GM19468 (cell line): ENCODE results near the gene TRPM2.

ENCODE experiments used
- ATAC-seq: cut with Tn5 transposase; IDR thresholded peaks from one replicate; pipeline ENCODE4 v1.9.1; 2021; ENCODE audit warnings: mild to moderate bottlenecking, moderate library complexity, moderate number of reproducible peaks; ENCODE audit not compliant: unreplicated experiment; ENCODE audit errors: extremely low read depth

The TRPM2 gene

DNA sequence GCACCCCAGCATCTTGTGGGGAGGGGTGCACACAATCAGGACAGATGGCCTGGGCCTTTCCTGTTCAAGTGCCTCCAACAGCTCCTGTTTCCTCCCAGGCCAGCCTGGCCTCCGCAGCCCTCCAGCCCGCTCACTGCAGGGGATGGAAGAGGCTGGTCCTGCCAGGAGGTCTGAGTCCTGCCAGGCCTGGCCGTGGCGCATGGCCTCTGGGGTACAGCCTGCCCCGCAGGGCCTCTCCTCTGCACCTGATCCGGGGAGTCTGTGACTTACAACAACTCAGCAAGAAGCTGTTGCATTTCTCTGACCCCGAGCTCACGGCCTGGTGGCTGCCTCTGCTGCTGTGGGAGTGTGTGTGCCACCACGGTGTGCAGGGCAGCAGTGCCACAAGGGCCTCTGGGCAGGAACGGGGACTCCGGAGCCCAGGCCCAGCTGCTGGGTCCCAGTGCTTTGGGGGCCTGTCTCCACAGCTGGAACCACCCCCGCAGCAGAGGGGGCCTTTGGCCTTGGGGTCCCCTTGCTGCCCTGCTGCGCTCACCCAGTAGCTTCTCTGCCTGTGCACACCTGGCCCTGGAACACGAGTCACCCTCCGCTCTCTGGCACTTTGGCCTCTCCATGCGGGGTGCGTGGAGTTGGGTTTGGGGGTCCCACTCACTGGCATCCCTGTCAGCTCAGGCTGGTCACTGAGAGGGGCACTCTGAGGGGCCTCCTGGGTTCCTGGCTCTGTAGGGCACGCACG lies 84.4 kb downstream of the TRPM2 start:
- no peak for ATAC-seq

DNA sequence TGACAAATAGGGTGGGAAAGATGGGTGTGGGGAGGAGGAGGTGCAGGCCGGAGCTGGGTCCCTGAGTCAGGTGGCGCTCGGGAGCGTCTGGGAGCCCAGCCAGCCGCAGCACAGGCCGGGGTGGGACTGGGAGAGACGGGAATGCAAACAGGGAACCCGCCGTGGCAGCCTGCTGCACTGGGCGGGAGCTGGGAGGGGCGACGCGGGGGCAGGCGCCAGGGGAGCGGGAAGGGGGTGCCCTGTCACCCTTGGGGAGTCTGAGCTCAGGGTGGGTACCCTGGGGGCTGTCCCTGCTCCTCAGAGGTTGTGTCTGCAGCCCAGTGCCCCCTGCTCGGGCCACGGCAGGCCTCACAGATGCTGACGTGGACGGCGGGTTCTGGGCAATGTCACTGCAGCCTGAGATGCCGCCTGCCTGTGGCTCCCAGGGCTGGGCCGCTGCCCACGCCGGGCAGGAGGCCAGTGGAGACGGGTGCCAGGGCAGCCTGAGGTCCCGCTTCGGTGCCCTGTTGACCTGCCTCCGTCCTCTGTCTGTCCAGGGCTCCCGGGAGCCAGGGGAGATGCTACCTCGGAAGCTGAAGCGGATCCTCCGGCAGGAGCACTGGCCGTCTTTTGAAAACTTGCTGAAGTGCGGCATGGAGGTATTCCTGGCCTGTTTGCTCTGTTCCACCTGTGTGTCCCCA lies 85.2 kb downstream of the TRPM2 start:
- no peak for ATAC-seq

DNA sequence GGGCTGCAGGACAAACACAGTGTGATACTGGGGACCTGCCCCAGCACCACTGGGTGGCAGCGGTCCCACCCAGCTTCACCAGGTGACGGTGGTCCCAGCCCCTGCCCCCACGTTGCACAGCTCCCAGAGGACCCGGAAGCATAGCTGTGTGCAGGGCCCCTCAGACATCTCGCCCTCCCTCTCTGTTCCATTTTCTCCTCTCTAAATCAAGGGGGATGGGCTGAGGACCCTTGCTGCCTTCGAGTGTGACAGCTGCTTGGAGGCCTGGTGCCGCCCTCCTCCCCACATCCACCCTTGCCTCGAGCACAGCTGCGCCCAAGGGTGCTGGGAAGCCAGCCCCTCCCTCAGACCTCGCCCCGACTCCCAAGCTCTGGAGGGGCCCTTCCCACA lies 85.8 kb downstream of the TRPM2 start:
- ATAC-seq: no peak

DNA sequence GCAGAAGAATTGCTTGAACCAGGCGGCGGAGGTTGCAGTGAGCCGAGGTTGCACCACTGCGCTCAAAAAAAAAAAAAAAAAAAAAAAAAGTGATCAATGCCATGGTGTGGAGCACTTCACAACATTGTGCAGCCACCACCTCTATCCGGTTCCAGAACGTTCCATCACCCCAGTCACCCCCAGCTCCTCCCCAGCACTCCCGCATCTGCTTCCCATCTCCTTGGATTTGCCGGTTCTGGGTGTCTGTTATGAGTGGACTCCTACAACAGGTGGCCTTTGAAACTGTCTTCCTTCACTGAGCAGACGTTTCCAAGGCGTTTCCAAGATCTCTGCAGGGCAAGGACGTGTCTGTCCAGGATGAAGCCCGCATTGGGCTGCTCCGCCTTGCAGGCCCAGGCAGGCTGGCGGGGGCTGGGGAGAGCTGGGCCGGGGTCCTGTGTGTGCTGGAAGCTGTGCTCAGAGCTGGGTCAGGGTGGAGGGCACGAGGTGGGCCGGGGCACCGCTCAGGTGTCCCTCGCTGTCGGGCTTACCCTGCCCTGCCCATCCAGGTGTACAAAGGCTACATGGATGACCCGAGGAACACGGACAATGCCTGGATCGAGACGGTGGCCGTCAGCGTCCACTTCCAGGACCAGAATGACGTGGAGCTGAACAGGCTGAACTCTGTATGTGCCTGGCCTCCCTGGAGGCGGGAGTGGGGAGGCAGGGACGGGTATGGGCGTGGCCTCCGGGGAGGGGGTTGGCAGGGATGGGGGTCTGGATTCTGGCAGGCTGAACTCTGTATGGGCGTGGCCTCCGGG lies 87.0 kb downstream of the TRPM2 start:
- ATAC-seq: no peak

DNA sequence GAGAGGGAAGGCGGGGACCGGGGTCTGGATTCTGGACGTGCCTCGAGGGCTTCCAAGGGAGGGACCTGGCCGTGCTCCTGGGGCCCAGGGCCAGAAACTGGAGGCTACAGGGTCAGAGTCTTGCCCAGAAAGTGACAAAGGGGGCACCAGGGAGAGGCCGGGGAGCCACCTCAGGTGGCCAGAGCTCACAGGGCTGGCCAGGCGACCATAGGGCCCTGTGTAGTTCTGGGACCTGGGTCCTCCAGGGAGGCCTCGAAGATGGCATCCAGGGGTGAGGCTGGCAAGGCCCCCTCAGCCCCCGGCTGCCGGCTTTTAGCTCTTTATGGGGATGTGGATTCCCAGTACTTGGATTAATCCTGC lies 87.6 kb downstream of the TRPM2 start:
- no peak for ATAC-seq

DNA sequence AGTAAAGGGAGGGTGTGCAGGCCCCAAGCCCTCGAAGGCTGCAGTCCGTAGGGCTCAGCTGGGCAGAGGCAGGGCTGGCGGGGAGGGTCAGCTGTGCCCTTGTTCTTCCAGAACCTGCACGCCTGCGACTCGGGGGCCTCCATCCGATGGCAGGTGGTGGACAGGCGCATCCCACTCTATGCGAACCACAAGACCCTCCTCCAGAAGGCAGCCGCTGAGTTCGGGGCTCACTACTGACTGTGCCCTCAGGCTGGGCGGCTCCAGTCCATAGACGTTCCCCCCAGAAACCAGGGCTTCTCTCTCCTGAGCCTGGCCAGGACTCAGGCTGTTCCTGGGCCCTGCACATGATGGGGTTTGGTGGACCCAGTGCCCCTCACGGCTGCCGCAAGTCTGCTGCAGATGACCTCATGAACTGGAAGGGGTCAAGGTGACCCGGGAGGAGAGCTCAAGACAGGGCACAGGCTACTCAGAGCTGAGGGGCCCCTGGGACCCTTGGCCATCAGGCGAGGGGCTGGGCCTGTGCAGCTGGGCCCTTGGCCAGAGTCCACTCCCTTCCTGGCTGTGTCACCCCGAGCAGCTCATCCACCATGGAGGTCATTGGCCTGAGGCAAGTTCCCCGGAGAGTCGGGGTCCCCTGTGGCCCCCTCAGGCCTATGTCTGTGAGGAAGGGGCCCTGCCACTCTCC lies 88.3 kb downstream of the TRPM2 start:
- no peak for ATAC-seq

DNA sequence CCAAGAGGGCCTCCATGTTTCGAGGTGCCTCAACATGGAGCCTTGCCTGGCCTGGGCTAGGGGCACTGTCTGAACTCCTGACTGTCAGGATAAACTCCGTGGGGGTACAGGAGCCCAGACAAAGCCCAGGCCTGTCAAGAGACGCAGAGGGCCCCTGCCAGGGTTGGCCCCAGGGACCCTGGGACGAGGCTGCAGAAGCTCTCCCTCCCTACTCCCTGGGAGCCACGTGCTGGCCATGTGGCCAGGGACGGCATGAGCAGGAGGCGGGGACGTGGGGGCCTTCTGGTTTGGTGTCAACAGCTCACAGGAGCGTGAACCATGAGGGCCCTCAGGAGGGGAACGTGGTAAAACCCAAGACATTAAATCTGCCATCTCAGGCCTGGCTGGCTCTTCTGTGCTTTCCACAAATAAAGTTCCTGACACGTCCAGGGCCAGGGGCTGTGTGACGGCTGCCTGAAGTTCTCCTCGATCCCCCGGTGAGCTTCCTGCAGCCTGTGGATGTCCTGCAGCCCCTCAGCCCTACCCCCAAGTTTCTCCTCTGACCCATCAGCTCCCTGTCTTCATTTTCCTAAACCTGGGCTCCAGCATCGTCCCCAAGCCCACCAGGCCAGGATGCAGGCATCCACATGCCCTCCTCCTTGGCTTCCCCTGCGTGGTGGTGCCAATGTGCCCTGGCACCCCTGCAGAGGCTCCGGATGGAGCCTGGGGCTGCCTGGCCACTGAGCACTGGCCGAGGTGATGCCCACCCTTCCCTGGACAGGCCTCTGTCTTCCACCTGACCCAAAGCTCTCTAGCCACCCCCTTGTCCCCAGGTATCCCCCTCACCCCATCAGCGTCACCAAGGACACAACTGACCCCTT lies 89.1 kb downstream of the TRPM2 start:
- no peak for ATAC-seq

DNA sequence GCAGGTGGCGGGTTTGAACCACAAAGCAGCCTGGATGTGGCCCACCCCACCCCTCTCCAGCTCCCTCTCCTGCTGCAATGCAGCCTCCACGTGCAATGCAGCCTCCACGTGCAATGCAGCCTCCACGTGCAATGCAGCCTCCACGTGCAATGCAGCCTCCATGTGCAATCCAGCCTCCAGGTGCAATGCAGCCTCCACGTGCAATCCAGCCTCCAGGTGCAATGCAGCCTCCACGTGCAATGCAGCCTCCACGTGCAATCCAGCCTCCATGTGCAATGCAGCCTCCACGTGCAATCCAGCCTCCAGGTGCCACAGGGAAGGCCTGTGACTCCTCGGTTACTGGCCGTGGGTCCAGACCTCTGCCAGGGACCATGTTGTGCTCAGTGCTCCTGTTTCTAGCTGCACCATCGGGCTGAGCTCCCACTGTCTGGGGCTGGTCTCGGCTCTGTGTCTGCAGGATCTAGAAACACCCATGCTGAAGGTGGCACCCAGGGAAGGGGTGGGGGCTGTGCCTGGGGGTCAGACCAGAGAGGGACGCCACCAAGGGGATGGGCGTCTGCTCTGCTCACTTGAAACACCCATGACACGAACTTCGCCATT lies 90.0 kb downstream of the TRPM2 start:
- ATAC-seq: no peak

DNA sequence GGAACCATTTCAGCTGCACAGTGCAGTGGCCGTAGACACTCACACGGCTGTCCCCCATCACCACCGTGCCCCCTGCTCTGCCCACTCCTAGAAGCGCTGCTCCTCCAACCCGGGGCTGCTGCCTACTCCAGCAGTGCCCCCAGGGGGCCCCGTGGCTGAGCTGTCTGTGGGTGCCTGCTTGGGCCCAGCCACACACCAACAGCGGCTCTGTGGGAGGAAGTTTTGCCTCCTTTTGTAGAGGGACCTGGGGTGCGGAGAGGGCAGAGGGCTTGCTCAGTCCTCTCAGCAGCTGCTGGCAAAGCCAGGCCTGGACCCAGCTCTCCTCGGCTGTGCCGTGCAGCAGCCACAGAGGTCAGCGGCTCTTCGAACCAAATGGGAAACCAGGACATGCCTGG lies 90.5 kb downstream of the TRPM2 start:
- no peak for ATAC-seq

DNA sequence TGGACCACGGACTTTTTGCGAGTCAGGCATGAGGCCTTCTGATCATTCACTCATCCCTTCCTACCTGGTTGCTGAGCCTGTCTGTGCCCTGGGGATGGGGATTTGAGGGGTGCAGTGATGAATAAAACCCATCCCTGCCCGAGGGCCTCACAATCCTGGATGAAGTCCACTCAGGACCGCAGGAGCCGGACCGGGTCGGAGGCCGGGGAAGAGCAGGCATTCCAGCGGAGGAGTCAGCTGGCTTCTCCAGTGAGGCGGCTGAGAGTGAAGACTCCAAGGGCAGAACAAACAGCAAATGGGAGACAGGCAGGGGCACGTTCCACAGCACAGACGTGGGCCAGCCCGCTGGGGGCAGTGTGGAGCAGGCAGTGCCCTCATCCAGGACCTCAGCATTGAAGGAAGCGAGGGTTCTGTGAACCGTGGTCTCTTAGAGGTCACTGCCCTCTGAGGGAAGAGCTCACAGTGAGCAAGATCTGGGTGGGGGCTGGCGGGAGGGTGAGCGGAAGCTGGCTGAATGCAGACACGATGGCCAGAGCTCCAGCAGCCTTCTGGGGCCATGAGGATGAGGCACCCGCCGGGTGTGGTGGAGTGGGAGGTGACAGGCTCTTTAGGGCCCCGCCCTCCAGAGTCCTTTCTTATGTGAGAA lies 91.0 kb downstream of the TRPM2 start:
- no peak for ATAC-seq

DNA sequence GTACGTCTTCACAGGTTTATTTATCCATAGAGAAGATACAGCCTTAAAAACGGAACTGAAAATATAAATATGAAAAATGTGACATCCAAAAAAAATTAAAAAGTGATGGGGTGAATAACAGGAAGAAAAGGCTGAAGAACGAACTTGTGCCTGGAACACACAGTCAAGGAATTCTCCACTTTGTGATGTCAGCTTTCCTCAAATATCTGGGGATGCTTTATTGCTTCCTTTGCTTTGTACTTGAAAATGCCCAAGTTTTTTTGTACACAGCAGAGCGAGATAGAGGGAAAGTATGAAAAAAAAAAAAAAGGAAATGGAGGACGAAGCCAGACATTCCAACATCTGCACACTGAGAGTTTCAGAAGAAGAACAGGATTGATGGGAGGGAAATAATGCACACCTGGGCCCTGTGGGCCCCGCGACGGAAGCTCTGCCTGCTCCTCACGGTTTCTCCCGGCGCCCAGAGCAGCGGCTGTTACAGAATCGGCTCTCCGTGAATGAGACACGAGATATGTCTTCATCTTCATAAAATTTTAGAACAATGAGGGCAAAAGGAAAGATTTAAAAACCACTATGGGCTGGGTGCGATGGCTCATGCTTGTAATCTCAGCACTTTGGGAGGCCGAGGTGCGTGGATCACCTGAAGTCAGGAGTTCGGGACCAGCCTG lies 91.9 kb downstream of the TRPM2 start:
- ATAC-seq: no peak

DNA sequence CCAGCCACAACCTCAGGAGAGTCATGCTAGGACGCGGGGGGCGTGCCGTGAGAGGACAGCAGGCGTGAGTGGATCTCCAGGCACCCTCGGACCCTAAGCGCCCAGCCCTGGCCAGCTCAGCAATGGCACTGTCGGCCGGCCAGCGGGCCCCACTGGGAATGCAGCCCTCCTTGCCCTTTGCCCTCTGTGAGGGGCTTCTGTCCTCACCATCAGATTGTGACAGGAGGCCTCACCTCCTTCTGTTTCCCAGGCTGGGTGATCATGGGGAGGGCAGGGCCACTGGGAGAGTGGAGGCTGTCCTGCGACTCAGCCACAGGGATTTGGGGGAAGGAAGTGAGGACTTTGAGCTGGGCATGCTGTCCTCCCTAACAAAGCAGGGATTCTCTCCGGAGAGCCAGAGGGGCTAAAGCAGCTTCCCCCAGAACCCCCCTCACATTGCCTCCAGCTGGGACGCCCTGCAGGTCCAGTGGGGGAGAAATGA lies 95.3 kb downstream of the TRPM2 start:
- no peak for ATAC-seq

DNA sequence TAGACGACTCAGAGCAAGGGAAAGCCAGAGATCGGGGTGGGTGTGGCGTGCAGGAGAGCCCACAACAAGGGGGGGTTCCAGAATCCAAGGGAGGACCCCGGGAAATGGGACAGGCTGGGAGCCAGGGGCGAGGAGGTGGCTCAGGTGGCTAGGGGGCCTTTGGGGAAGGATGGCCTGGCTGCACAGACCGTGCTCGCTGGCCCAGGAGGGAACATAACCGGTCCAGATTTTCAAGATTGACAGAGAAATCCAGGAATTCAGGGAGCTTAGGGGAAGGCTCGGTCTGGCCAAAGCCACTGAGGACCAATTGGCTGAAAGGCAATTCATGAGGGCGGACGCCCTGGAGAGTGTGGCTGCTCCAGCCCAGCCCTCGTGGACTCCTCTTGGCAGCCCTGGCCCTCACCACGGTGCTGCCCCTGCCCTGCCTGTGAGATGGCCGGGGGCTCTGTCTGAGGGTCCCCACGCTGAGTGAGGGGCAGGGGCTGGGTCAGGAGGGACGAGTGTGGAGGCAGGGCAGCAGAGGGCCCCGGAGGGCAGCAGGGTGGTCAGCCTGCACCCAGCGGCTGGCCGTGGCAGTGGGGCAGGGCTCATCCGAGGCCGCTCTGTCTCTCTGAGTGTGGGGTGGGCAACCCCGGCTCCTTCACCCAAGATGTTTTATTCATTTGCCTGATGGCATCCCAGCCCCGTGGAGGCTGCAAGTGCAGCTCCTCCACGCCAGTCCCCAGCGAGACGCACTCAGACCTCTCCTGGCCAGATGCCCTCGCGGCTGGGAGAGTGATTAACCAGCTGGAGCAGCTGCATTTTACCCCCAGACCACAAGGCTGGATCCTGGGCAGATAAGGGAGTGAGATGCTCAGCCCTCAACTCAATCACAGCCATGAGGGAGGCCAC lies 96.3 kb downstream of the TRPM2 start:
- ATAC-seq: no peak

DNA sequence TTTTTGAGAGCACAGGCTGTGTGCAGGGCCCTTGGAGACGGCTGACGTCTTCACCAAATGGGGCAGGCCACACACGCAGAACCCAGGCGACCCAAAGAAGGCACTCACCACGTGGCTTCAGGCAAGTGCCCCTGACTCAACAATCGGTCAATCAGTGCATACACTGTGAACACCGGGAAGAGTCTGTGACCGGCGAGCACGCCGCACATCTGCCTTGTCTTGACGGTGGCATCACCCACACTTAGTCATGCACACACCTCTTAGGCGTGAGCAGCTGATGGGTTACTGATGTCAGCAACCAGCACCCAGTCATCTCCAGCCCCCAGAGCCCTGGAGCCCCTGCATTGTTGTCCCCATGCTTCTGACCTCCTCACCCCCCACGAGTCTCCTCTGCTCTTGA lies 97.0 kb downstream of the TRPM2 start:
- ATAC-seq: no peak

DNA sequence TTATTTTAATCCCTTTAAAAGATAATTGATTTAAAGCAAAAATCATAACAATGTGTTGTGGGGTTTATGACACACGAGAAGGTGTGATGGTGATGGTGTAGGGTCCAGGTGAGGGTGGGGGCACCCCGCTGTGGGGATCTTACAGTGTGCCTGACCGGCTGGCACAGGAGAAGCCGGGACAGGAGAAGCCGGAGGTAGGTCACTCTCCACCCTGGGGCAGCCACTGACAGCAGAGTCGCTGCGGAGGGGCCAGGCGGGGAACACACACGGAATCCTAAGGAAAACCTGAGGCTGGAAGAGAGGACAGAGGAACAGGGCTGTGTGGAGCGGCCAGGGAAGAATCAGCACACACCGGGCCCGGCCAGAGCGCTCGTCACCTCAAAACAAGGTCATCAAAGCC lies 97.6 kb downstream of the TRPM2 start:
- no peak for ATAC-seq

DNA sequence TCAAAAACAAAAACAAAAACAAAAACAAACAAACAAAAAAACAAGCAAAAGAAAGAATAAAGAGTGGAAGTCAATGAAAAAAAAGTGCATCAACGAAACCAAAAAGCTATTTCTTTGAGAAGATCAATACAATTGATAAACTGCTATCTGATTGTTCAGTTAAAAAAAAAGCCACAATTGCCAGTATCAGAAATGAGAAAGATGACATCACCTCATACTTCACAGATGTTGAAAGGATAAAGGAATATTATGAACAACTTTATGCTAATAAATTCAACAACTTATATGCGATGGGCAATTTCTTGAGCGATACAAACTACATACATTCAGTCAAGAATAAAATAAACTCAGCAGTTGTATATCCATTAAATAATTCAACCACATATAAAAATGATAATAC lies 99.7 kb downstream of the TRPM2 start:
- ATAC-seq: no peak

DNA sequence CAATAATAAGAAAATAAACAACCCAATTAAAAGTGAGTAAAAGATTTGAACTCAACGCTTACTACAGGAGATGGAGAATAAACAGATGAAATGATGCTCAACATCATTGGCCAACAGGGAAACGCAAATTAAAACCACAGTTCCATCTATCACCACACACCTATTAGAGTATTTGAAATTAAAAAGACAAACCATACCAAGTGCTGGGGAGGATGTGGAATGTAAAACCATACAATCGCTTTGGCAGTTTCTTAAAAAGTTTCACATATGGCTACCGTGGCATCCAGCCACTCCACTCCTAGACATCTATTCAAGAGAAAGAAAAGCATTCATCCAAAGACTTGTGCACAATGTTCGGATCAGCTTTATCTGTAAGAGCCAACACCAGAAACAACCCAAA lies 100.6 kb downstream of the TRPM2 start:
- no peak for ATAC-seq
